ENCODE data around the gene IGF1.
"Not testable (repeated sequence)": the region's sequence is repeated elsewhere in the genome, so short reads cannot be mapped to it uniquely, and the experiment has no call there.

The IGF1 gene

DNA sequence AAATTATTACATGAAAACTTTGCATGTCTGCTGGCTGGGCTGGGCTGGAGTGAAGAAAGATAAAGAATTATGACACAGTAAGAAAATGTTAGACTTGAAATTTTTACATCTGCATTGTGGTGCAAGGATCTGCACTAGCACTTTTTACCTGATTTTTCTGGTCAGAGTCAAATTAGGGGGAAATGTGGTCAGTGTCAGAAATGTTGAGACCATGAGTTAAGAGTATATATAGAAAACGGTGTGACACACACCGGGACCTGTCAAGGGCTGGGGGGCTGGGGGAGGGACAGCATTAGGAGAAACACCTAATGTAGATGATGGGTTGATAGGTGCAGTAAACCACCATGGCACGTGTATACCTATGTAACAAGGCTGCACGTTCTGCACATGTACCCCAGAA lies 90.3 kb downstream of the IGF1 start:
- DNase-seq (ENCODE audit: low read depth in 1 of 2, low spot score in 1 of 2): no peak

DNA sequence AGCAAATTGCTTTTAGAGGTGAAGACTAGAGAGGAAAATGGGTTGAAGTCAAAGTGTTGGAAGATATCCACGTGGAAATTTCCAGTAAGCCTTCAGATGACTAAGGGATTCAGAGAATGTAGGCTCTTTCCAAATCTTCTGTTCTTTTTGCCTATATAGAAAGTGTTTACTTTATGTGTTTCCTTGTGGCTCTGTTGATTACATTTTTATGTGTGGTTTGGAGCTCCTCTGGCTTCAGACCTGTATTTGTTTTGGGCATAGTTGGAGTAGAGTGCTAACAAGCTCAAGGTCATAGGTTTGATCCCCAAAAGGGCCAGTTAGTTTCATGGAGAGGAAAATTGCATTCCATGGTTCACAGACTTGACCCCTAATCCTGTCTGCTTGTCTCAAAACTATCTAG lies 91.9 kb downstream of the IGF1 start:
- no peak for DNase-seq (ENCODE audit: low read depth in 1 of 2, low spot score in 1 of 2)

DNA sequence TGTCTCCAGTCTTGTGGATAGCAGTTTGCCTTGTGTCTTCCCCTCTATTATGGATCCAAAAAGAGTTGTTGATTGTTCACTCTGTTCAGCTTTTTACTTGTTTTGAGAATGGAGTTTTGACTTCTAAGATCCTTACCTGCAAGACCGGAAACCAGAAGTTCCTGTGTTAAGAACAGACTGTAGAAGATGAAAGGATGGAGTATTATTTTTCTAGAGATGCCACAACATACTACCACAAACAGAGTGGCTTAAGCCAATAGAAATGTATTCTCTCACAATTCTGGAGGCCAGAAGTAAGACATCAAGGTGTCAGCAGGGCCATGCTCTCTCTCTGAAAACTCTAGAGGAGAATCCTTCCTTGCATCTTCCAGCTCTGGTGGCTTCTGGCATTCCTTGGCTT lies 95.0 kb downstream of the IGF1 start:
- DNase-seq (ENCODE audit: low read depth in 1 of 2, low spot score in 1 of 2): no peak

DNA sequence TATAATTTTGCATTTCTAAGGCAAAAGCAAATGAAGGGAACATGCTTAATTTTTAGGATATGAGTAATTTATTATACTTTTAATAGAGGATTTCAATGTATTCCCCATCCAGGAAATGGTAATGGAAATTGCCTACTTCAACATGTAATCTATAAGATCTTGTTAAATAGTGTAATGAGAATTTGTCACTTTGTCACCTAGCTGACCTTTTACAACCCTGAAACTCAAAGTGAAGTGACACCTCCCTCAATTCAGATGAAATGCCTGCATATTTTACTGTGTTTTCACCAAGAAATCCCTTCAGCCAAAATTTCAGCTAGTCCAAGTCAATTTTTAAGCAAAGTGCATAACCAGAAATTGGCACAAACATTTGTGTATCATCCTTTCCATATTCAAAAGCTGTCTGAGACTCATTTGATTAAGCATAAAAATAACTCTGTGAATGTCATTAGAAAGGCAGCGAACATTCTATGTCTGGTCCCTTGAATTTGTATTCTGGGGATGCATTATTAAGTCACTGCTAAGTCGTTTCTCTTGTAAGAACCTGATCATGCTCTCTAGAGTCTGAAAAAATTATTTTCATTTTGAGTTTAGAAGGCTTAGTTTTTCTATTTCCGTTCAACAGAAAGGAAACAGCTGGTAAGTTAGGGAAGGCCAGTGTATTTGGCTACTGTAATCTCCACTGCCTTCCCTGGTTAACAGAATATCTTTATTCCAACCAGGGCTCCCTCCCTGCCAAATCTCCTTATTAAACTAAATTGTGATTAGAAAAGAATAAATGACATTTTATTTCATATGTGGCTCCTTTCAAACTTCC lies 100.8 kb downstream of the IGF1 start:
- DNase-seq (ENCODE audit: low read depth in 1 of 2, low spot score in 1 of 2): no peak

DNA sequence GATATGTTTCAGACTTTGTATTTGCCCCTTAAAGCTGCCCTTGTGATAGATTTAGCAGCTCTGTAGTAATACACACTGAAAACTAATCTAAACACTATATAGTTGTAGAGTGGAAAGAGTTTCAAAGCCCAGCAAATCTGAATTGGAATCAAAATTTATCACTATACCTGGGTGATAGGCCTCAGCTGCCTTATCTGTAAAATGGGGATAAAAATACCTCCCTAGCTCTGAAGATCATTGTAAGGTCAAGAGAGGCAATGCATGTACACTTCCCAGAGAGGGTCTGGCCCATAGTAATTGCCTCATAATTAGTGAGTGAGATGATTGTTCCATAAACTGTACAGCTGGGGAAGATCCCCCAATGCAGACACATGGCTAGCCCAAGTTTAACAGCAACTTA lies 103.6 kb downstream of the IGF1 start:
- DNase-seq (ENCODE audit: low read depth in 1 of 2, low spot score in 1 of 2): no peak

DNA sequence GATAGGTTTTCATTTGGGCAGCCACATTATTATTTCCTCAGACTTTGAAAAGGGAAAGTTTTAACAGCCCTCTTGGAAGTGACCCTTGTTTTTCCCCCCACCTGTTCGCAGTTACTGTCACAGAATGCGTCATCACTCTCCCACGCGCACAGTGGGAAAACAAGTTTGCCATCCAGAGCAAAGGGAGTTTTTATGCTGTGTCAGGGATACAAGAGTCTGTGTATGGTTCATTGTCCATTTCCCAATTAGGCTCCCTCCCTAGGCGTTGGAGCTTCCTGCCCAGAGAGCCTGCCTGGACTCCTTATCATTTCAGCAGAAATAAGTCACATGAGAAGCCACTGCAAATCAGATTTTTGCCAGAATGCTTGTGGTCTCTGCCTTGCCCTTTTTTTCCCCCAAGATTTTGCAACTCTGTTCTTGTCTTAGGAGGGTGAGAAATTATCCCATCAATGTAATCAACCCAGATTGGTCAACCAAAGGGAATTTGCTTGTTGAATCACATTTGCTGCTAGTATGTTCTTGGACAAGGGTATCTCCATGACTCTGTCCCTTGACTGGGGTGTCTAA lies 104.1 kb downstream of the IGF1 start:
- no peak for DNase-seq (ENCODE audit: low read depth in 1 of 2, low spot score in 1 of 2)

DNA sequence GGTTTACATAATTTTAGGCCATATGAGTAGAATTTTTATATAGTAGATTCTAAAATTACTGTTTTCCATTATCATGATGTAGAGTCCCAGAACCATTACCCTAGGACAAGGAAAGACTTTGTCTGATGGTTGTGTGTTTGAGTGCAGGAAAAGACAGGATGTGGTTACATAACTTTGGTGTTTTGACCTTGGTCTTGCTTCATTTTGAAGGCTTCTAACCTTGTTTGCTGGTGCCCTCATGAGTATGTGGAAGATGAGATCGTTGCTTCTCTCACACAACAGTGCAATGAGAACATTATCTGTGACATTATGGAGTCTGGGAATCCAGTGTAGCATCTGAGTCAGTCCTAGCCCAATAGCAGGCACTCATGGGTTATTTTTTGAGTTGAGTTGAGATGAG lies 106.2 kb downstream of the IGF1 start:
- DNase-seq (ENCODE audit: low read depth in 1 of 2, low spot score in 1 of 2): no peak

DNA sequence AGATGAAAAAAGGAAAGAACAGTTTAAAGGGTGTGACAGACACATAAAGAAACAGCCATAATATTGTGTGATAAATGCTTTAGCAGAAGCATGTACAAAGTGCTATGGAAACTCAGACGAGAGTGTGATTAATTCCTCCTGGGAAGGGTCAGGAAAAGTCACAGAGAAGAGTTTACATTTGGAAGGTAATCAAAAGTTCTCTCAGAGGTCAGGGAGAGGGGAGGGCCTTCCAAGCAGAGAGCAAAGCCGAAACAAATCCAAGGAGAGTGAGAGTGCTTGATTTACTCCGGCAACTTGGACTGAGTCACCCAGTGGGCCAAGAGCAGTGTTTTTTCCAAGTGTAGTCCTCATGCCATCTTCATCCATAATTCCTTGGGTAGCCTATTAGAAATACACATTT lies 108.3 kb downstream of the IGF1 start:
- no peak for DNase-seq (ENCODE audit: low read depth in 1 of 2, low spot score in 1 of 2)

DNA sequence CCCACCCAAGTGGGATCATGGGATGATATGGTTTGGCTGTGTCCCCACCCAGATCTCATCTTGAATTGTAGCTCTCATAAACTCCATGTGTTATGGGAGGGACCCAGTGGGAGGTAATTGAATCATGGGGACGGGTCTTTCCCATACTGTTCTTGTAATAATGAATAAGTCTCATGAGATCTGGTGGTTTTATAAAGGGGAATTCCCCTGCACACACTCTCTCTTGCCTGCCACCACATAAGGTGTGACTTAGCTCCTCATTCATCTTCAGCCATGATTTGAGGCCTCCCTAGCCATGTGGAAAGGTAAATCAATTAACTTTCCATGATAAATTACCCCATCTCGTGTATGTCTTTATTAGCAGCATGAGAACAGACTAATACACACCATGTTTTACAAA lies 109.2 kb downstream of the IGF1 start:
- peak in 1 of 2 donors; percentile 7 for DNase-seq (ENCODE audit: low read depth in 1 of 2, low spot score in 1 of 2)

DNA sequence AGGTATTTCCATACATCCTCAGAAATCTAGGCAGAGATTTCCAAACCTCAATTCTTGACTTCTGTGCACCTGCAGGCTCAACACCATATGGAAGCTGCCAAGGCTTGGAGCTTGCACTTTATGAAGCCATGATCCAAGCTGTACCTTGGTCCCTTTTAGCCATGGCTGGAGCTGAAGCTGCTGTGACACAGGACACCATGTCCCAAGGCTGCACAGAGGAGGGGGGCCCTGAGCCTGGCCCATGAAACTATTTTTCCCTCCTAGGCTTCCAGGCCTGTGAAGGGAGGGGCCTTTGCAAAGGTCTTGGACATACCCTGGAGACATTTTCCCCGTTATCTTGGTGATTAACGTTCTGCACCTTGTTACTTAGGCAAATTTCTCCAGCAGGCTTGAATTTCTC lies 110.5 kb downstream of the IGF1 start:
- DNase-seq (ENCODE audit: low read depth in 1 of 2, low spot score in 1 of 2): no peak

DNA sequence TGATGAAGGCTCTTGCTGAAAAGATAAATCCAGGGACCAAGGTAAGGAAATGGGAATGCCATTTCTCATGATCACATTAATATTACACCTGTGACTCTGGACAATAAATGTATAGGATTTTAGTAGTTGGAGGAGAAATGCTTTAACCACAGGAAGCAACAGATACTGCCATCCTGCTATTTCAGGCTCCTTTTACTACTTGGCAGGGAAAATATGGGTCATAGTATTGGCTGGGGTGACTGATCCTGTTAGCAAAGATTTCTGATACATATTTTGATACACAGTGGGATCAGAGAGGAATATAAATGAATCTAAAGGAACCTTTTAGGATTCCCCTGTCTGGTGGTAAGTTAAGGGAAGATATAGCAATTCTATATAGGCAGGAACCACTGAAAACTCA lies 115.0 kb downstream of the IGF1 start:
- no peak for DNase-seq (ENCODE audit: low read depth in 1 of 2, low spot score in 1 of 2)

DNA sequence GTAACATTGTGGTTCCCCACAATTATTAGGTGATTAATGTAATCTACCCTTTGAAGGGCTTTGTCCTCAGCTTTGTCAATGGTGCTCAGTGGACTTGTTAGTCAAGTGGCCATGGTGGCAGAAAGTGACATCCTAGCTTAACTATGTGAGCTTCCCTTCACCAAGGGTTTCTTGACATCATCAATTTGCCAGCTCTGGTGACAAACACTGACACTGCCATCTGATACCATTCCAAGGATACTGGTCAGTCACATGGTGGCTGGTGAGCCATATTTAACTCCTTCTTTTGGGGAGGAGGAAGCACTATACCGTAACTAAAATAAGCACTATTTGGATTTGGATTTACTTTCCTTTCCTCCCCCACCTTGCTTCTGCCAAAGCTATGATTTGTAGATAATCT lies 115.7 kb downstream of the IGF1 start:
- no peak for DNase-seq (ENCODE audit: low read depth in 1 of 2, low spot score in 1 of 2)

DNA sequence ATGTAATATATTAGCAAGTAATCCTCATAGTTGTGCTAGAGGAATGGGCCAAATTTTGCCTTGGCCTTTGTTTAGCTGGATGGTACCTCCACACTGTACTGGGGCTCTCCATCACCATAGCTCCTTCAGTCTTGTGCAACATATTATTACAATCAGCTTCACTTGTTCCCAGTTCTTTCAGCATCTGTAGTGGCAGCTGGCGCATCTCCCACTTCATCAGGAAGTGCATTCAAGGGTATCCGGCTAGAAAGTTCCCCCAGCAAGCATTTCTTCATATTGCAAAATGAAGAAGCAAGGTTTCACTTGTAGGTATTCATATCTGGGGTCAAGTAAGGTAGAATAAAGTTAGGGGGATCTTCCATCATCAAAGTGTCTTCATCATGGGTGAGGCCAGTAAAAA lies 123.7 kb downstream of the IGF1 start:
- DNase-seq (ENCODE audit: low read depth in 1 of 2, low spot score in 1 of 2): no peak

DNA sequence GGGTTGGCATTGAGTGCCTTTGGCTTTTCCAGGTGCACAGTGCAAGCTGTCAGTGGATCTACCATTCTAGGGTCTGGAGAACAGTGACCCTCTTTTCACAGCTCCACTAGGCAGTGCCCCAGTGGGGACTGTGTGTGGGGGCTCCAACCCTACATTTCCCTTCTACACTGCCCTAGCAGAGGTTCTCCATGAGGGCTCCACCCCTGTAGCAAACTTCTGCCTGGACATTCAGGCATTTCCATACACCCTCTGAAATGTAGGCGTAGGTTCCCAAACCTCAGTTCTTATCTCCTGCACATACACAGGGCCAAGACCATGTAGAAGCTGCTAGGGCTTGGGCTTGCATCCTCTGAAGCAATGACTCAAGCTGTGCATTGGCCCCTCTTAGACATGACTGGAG lies 126.1 kb downstream of the IGF1 start:
- not testable (repeated sequence) for DNase-seq (ENCODE audit: low read depth in 1 of 2, low spot score in 1 of 2)

DNA sequence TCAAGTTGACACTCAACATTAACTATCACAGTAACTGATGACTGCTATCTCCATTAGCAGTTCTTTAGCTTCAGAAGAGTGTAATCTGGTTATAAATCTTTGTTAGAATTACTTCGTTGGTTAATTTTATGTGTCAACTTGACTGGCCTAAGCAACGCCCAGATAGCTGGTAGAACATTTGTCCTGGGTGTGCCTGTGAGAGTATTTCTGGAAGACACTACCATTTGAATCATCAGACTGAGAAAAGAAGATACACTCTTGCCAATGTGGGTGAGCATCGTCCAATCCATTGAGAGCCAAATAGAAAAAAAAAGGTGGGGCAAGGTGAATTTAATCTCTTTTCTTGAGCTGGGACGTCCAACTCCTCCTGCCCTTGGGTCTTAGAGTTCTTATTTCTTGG lies 129.0 kb downstream of the IGF1 start:
- DNase-seq (ENCODE audit: low read depth in 1 of 2, low spot score in 1 of 2): no peak

DNA sequence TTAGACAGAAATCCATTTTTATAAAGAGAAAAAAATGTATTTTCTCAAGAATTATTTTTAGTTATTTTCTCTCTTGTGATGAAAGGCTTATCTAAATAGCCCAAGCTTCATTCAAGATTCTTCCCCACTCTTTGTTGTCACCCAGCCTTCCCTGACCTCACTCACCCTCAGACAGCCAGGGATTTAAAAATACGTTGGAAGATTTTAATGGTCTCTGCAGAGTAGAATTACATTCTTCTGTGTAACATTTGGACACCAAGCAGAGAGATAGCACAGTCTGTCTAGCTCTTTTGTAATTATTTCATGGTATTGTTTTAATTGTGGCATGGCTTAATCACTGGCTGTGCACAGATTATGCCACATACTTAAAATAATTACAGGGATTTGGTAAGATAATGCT lies 130.3 kb downstream of the IGF1 start:
- no peak for DNase-seq (ENCODE audit: low read depth in 1 of 2, low spot score in 1 of 2)

DNA sequence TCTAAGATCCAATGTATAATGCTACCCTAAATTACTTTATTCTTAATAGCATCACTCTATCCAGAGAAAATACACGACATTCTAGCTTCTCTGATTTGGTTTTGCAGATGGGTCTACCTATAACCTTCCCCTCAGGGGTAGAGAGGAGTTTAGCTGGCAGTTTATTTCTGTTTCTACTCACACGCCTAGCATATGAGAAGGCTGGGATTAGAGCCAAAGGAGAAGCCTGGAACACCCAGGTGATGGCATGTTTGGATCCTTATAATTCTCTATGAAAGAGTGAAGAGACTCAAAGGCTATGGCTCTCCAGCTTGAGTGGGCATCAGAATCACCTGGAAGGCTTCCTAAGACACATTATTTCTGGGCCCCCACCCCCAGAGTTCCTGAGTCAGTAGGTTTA lies 131.3 kb downstream of the IGF1 start:
- no peak for DNase-seq (ENCODE audit: low read depth in 1 of 2, low spot score in 1 of 2)

DNA sequence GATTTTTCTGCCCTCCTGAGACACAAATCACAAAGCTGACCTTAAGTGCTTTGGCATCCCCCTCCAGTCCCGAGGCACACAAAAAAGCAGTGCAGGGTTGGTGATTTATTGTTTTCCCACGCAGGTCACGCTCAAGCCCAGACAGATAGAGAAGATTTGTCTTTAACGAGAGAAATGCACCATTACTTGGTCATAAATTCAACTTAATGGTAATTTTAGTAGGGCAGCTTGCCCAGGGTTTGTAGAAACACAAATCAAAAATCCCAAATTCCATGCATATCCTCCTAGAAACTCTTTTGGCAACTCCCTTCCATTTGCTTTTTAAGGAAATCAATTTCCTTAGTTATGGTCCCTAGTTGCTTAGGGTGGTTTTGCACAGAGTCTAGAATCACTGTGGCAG lies 132.6 kb downstream of the IGF1 start:
- no peak for DNase-seq (ENCODE audit: low read depth in 1 of 2, low spot score in 1 of 2)
